ENCODE measurements around the gene APP. TPM values are rescaled to one million over a fixed set of nuclear protein-coding genes. Genes with fewer than 3 reads are reported as not detected.
"Not testable (repeated sequence)": the region's sequence is repeated elsewhere in the genome, so short reads cannot be mapped to it uniquely, and the experiment has no call there.

The APP gene
- total RNA-seq, 4 donors from 2014 or later: 471 to 1,291 (median 672) TPM

GRCh38 chr21:26028183-26028582 is 142.4 kb downstream of the APP start:
- no peaks in the 10 kb centered on the region for H3K9me3 ChIP-seq
- H3K4me1 ChIP-seq: peaks cover 13 to 36% (median 25%) of the 10 kb centered on the region in 4 donors
- H3K27ac ChIP-seq: no peak overlapping the region
- 83 to 91% methylated on average over 3 to 4 of the region's 4 CpGs for WGBS, 2 donors (ENCODE audit: low coverage in 1 of 2)
- no peak for TF ChIP-seq CTCF (IDR thresholded peaks at IDR 0.05)
- no peak for TF ChIP-seq POLR2A (IDR thresholded peaks at IDR 0.05)
- no peak overlapping the region for H3K4me3 ChIP-seq
- H3K27me3 ChIP-seq: no peaks in the 10 kb centered on the region
- H3K36me3 ChIP-seq: no peaks in the 10 kb centered on the region
- intact Hi-C loops (cut with DNase I; ENCODE audit: low total_unique reads): no loop called here
- DNase-seq: no peak
- in situ Hi-C loops (cut with MboI; ENCODE audit: low pct_ligation_motif_present in 1 of 4, low pct_unique_long_range_greater_than_20kb in 1 of 4, low sequenced_read_pairs in 3 of 4): no loop called here

- Histone ChIP-seq H3K9me3 (no peaks in the 10 kb centered on the region), H3K27me3 (no peaks in the 10 kb centered on the region), H3K4me1 (peaks cover 13 to 36% (median 25%) of the 10 kb centered on the region in 4 donors), H3K4me3 (no peak overlapping the region), H3K27ac (no peak overlapping the region), H3K36me3 (no peaks in the 10 kb centered on the region)
- TF ChIP-seq POLR2AphosphoS5 (IDR thresholded peaks at IDR 0.05): no peak
- TF ChIP-seq EP300 (IDR thresholded peaks at IDR 0.05; ENCODE audit: low read depth): no peak
- TF ChIP-seq POLR2A (IDR thresholded peaks at IDR 0.05): no peak
- TF ChIP-seq CTCF (IDR thresholded peaks at IDR 0.05): no peak
- 89 to 97% methylated on average over 5 to 8 of the region's 8 CpGs for WGBS, 2 donors (ENCODE audit: low coverage in 1 of 2)
- no peak for DNase-seq
- intact Hi-C loops (cut with DNase I; ENCODE audit: low total_unique reads): no loop called here
- in situ Hi-C loops (cut with MboI; ENCODE audit: low pct_ligation_motif_present in 1 of 4, low pct_unique_long_range_greater_than_20kb in 1 of 4, low sequenced_read_pairs in 3 of 4): no loop called here
Measured at GRCh38 chr21:26027696-26028095, 142.9 kb downstream of the APP start.

GRCh38 chr21:26025536-26026512 is 144.7 kb downstream of the APP start:
- no peak for DNase-seq
- WGBS, 2 donors (ENCODE audit: low coverage in 1 of 2): 35 to 40% methylated on average over 9 of the region's 9 CpGs
- in situ Hi-C loops (cut with MboI; ENCODE audit: low pct_ligation_motif_present in 1 of 4, low pct_unique_long_range_greater_than_20kb in 1 of 4, low sequenced_read_pairs in 3 of 4): no loop called here
- no peaks in the 10 kb centered on the region for H3K27me3 ChIP-seq
- intact Hi-C loops (cut with DNase I; ENCODE audit: low total_unique reads): no loop called here
- peak overlapping the region; percentile 40 to 58 (median 50) for H3K27ac ChIP-seq
- peaks cover 0 to 11% (median 4%) of the 10 kb centered on the region in 4 donors for H3K36me3 ChIP-seq
- H3K4me3 ChIP-seq: no peak overlapping the region
- no peaks in the 10 kb centered on the region for H3K9me3 ChIP-seq
- TF ChIP-seq POLR2A (IDR thresholded peaks at IDR 0.05) (no peak), CTCF (IDR thresholded peaks at IDR 0.05) (no peak), POLR2AphosphoS5 (IDR thresholded peaks at IDR 0.05) (no peak), EP300 (IDR thresholded peaks at IDR 0.05; ENCODE audit: low read depth) (no peak)
- H3K4me1 ChIP-seq: peaks cover 13 to 32% (median 23%) of the 10 kb centered on the region in 4 donors

GRCh38 chr21:26023406-26023805 is 147.2 kb downstream of the APP start:
- DNase-seq; H3K4me3 ChIP-seq; H3K27me3 ChIP-seq; in situ Hi-C loops (cut with MboI; ENCODE audit: low pct_ligation_motif_present in 1 of 4, low pct_unique_long_range_greater_than_20kb in 1 of 4, low sequenced_read_pairs in 3 of 4); intact Hi-C loops (cut with DNase I; ENCODE audit: low total_unique reads); H3K27ac ChIP-seq; H3K9me3 ChIP-seq: not testable (repeated sequence)
- H3K36me3 ChIP-seq: peaks cover 0 to 16% (median 4%) of the 10 kb centered on the region in 4 donors
- 81% methylated on average over 4 of the region's 4 CpGs; no CpG with 5 or more reads in 1 of the 2 donors for WGBS, 2 donors (ENCODE audit: low coverage in 1 of 2)
- H3K4me1 ChIP-seq: peaks cover 13 to 29% (median 21%) of the 10 kb centered on the region in 4 donors

GRCh38 chr21:26022598-26023337 is 147.8 kb downstream of the APP start:
- Histone ChIP-seq H3K4me1 (peaks cover 13 to 28% (median 20%) of the 10 kb centered on the region in 4 donors), H3K36me3 (peaks cover 0 to 16% (median 4%) of the 10 kb centered on the region in 4 donors)
- in situ Hi-C loops (cut with MboI; ENCODE audit: low pct_ligation_motif_present in 1 of 4, low pct_unique_long_range_greater_than_20kb in 1 of 4, low sequenced_read_pairs in 3 of 4); H3K4me3 ChIP-seq; H3K9me3 ChIP-seq; H3K27ac ChIP-seq; intact Hi-C loops (cut with DNase I; ENCODE audit: low total_unique reads); H3K27me3 ChIP-seq; DNase-seq: not testable (repeated sequence)
- WGBS, 2 donors (ENCODE audit: low coverage in 1 of 2): 94 to 96% methylated on average over 5 to 6 of the region's 6 CpGs
